Mammary epithelial cell (primary cell): ENCODE results near the gene CTIF.

Experiments used
- EZH2 ChIP-seq: IDR thresholded peaks from 2 replicates; pipeline ENCODE4 v1.6.1; 2012; ENCODE audit warnings: low read length, inconsistent platforms, borderline replicate concordance
- TF ChIP-seq, protein P1 (sequence below), 2 donors: IDR thresholded peaks in 1 of 2; conservative IDR thresholded peaks in 1 of 2; 2 replicates each; pipeline ENCODE4 v1.5.1; 2011 to 2012; ENCODE audit warnings: inconsistent platforms in 2 of 2, low read length in 2 of 2, mild to moderate bottlenecking in 2 of 2, control low read depth in 1 of 2, low read depth in 1 of 2; ENCODE audit not compliant: insufficient read depth in 1 of 2; ENCODE audit errors: extremely low read depth in 1 of 2

DNA sequence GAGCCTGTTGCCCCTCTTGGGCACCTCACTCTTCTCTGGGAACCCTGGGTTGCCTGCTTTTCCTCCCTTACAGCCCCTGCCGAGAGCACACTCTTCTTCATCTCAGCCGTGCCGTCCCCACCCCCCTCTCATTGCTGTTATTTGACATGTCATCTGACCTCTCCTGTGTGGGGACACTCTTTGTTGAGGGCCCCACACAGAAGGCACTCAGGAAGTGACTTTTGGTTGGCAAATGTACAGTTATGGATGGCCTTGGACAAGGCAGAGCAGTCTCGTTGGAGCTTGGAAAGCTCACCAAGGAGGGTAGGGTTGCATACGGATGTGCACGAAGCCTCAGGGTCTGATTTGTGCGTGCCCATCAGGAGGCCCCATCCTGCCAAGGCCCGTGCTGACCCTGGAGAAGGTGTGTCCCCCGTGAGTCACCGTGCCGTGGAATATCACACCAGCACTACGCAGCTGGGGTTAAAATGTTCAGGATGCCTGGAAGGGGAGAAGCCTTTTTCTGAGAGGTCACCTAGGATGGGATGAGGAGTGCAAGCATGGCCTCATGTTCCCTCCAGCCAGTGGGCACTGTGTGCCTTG lies 93.9 kb downstream of the CTIF start:
- TF ChIP-seq, protein P1, sequence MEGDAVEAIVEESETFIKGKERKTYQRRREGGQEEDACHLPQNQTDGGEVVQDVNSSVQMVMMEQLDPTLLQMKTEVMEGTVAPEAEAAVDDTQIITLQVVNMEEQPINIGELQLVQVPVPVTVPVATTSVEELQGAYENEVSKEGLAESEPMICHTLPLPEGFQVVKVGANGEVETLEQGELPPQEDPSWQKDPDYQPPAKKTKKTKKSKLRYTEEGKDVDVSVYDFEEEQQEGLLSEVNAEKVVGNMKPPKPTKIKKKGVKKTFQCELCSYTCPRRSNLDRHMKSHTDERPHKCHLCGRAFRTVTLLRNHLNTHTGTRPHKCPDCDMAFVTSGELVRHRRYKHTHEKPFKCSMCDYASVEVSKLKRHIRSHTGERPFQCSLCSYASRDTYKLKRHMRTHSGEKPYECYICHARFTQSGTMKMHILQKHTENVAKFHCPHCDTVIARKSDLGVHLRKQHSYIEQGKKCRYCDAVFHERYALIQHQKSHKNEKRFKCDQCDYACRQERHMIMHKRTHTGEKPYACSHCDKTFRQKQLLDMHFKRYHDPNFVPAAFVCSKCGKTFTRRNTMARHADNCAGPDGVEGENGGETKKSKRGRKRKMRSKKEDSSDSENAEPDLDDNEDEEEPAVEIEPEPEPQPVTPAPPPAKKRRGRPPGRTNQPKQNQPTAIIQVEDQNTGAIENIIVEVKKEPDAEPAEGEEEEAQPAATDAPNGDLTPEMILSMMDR (conservative IDR thresholded peaks at IDR 0.05 in 1 of 2, IDR thresholded peaks at IDR 0.05 in 1 of 2; ENCODE audit: extremely low read depth in 1 of 2, insufficient read depth in 1 of 2, low read depth in 1 of 2, low read length in 2 of 2), result no peak
- no peak for TF ChIP-seq EZH2
